Activated CD4-positive, alpha-beta T cell treated with anti-CD3 and anti-CD28 coated beads, Interleukin-2, amount 50 U/mL, for 24 hours (primary cell): ENCODE data around the gene RHBDD3.

Experiments
- DNase-seq, 2 donors: peaks; one replicate each; pipeline ENCODE4 v3.0.0-alpha.2; 2020; ENCODE audit warnings: low read depth in 1 of 2, low spot score in 1 of 2

RHBDD3 gene

DNA sequence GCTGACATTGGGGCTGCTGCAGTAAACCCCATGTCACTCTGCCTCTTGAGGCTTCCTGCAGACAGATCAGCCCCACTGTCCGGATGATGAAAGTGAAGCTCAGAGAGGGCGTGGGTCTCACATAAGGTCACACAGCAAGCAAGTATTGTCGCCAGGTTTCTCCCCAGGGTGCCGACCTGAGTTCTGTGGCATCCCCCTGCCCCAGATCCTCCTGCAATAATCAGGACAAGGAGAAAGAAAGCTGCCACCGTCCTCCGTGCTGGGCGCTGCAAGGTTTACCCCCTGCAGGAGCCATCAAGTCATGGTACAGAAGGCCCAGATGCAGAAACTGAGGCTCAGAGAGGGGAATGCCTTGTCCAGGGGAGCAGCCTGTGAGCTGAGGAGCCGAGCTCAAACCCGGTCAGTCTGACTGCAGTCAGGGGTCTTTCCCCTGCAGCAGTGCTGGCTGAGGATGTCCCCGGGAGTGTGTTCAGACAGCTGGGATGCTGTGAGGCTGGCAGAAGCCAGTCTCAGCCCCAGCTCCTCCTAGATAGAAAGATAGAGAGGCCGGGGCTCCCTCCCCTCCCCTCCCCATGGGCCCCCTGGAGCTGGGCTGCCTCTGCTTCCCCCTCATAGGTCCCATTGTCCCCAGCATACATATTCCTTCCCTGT is 48.9 kb downstream of the RHBDD3 start:
- no peak for DNase-seq

DNA sequence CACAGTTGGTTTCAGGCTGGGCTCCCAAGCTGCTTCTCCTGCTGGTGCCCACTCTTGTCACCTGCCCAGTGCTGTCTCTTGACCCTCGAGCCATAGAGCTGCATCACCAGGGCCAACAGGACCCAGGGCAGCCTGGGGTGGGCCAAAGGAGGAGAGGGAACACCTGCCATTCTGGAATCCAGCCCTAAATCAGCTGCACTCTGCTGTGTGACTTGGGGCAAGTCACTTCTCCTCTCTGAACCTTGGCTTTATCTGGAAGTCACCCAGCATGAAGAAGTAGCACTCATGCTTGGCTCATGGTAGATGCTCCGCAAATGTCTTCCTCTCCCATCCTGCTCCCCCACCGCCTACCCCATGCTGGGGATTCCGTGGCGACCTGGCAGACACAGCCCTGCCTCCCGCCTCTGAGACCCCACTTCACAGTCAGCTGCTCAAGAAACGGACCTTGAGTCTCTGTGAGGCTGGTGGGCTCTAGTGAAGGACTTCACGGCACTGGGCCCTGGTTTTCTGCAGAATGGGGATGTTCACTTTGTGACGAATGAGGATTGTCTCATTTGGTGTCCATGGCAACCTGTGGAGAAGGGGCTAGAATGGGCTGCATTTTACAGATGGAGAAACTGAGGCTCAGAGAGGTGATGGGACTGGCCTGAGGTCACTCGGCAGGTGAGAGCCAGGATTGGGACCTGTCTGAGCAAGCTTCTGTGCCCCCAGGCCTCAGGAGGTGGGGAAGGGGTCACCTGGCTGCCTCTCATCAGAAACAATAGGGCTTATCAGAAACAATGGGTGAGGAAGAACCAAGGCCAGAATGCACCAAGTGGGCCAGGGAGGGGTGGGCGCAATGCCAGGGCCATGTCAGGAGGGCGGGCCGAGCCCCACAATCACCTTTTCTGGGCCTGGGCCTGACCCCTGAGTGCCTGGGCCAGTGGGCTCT is 49.7 kb downstream of the RHBDD3 start:
- DNase-seq, result no peak

- no peak for DNase-seq
Observed at GRCh38 chr22:29216873-29217666, 50.7 kb downstream of the RHBDD3 start.

DNA sequence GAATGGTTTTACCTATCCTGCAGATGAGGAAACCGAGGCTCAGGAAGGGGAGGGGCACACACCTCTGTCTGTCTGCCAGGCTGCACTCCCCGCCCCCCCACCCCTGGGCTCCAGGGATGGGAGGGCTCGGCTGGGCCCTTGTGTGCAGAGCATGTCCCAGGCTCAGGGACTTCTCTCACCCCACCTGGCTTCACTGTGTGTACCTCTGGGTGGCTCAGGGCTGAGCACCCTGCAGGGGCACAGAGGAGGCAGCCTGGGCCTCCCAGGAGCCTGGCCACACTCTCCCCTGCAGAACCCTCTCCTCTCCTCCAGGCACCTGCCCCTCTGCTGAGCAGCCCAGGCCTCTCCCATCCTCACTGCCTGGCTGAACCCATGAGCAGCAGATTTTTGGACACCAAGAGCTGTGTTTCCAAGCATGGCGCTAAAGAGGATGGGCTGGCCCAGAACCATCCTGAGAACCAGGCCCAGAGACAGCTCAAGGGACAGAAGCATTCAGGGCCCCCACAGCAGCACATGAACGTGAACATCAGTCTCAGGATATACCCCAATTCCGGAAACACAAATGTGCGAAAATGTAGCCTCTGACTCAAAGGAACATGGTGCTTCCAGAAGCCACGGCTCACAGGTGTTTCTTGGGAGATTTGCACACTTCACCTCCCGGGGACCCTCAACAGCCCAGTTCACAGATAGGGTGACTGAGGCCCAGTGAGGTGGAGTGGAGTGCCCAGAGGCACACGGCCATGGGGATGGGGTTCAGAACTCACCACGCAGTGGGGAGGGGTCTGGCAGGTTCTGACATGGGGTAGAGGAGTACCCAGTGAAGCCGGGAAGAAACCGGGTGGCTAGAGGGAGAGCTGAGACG is 51.5 kb downstream of the RHBDD3 start:
- DNase-seq, result no peak

- no peak for DNase-seq
Observed at GRCh38 chr22:29215012-29215860, 52.5 kb downstream of the RHBDD3 start.

DNA sequence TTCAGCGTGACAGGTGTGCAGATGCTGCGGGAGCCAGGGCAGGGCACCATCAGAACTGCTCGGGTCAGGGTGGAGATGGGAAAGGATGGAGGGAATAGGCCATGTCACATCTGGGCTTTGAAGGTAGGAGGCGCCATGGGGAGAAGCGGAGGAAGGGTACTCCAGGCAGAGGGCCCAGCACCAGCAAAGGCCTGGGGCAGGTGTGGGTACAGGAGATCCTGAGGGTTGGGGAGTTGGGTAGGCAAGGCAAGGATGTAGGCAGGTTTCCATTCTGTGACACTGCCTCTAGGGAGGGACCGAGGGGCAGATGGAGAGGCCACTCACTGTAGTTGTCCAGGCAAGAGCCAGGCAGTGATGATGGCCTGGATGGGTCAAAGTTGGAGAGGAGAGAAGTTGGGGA is 53.5 kb downstream of the RHBDD3 start:
- DNase-seq, result no peak

GRCh38 chr22:29213493-29213892 is 54.3 kb downstream of the RHBDD3 start:
- DNase-seq, result no peak

GRCh38 chr22:29212743-29213142 is 55.0 kb downstream of the RHBDD3 start:
- no peak for DNase-seq

DNA sequence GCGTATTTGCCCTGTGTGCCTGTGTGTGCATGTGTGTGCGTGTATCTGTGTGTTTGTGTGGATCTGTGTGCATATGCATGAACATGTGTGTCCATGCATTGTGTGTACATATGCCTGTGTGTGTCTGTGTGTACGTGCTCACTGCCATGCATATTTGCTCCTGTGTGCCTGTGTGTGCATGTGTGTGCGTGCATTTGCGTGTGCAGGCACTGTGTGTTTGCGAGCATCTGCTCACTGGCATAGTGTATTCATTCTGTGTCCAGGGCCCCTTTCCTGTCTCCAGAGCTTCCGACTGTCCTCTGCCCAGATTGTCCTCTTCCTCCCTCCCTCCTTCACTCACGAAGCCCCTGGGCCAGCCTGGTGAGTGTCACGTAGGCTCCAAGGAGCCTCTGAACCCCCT is 56.3 kb downstream of the RHBDD3 start:
- DNase-seq, result no peak

GRCh38 chr22:29211066-29211465 is 56.7 kb downstream of the RHBDD3 start:
- DNase-seq, result no peak
